HL-60 (cell line): ENCODE results near the gene TMEM95.

Experiments
- DNase-seq, 2 experiments: peaks; one replicate each; pipeline ENCODE4 v3.0.0-alpha.2; 2010 to 2020; ENCODE audit warnings: low read depth in 1 of 2, low spot score in 1 of 2
- H3K27ac ChIP-seq: fragments of 250-450 bp; sonication (Bioruptor Pico); replicated peaks from 2 replicates; pipeline ENCODE4 v1.5.1; 2020; ENCODE audit warnings: mild to moderate bottlenecking, moderate library complexity
- H3K27me3 ChIP-seq: fragments of 250-450 bp; sonication (Bioruptor Pico); 2 replicates; pipeline ENCODE4 v1.5.1; 2021; ENCODE audit warnings: mild to moderate bottlenecking, moderate library complexity; ENCODE audit not compliant: insufficient read depth, poor library complexity, severe bottlenecking
- H3K4me3 ChIP-seq: replicated peaks from 2 replicates; pipeline ENCODE4 v1.5.1; 2011; ENCODE audit warnings: mild to moderate bottlenecking, control low read depth, low read length; ENCODE audit not compliant: insufficient read depth
- GABPA ChIP-seq: IDR thresholded peaks from 2 replicates; pipeline ENCODE4 v1.6.1; 2012; ENCODE audit warnings: low read depth
- POLR2AphosphoS5 ChIP-seq: IDR thresholded peaks from 2 replicates; pipeline ENCODE4 v1.6.1; 2012; ENCODE audit warnings: low read depth
- SPI1 ChIP-seq: IDR thresholded peaks from 2 replicates; pipeline ENCODE4 v1.6.1; 2012; ENCODE audit warnings: low read depth, mild to moderate bottlenecking, borderline replicate concordance
- TF ChIP-seq, protein P1 (sequence below): IDR thresholded peaks from 2 replicates; pipeline ENCODE4 v1.6.1; 2012; ENCODE audit warnings: low read depth; ENCODE audit not compliant: insufficient replicate concordance
- TF ChIP-seq, protein P2 (sequence below): IDR thresholded peaks from one replicate; pipeline ENCODE4 v1.5.1; 2011; ENCODE audit warnings: low read length, control low read depth, inconsistent platforms; ENCODE audit not compliant: insufficient read depth

The TMEM95 gene

DNA sequence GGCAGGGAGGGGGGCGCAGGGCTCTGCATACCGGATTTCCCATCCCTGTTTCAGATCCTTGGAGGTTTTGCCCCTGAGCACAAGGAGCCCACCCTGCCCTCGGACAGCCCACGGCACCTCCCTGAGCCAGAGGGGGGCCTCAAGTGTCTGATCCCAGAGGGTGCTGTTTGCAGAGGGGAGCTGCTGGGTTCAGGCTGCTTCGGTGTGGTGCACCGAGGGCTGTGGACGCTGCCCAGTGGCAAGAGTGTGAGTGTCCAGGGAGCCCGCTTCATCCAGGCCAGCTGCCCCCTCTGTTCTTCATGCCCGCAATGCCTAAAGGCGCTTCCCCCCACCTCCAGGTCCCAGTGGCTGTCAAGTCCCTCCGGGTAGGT lies 28.4 kb downstream of the TMEM95 start:
- no peak for DNase-seq
- Histone ChIP-seq H3K4me3 (no peak overlapping the region), H3K27ac (no peak overlapping the region), H3K27me3 (no peaks in the 10 kb centered on the region)
- TF ChIP-seq SPI1 (no peak), POLR2AphosphoS5 (no peak), GABPA (no peak)
- TF ChIP-seq, protein P1, sequence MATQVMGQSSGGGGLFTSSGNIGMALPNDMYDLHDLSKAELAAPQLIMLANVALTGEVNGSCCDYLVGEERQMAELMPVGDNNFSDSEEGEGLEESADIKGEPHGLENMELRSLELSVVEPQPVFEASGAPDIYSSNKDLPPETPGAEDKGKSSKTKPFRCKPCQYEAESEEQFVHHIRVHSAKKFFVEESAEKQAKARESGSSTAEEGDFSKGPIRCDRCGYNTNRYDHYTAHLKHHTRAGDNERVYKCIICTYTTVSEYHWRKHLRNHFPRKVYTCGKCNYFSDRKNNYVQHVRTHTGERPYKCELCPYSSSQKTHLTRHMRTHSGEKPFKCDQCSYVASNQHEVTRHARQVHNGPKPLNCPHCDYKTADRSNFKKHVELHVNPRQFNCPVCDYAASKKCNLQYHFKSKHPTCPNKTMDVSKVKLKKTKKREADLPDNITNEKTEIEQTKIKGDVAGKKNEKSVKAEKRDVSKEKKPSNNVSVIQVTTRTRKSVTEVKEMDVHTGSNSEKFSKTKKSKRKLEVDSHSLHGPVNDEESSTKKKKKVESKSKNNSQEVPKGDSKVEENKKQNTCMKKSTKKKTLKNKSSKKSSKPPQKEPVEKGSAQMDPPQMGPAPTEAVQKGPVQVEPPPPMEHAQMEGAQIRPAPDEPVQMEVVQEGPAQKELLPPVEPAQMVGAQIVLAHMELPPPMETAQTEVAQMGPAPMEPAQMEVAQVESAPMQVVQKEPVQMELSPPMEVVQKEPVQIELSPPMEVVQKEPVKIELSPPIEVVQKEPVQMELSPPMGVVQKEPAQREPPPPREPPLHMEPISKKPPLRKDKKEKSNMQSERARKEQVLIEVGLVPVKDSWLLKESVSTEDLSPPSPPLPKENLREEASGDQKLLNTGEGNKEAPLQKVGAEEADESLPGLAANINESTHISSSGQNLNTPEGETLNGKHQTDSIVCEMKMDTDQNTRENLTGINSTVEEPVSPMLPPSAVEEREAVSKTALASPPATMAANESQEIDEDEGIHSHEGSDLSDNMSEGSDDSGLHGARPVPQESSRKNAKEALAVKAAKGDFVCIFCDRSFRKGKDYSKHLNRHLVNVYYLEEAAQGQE, result no peak
- TF ChIP-seq, protein P2, sequence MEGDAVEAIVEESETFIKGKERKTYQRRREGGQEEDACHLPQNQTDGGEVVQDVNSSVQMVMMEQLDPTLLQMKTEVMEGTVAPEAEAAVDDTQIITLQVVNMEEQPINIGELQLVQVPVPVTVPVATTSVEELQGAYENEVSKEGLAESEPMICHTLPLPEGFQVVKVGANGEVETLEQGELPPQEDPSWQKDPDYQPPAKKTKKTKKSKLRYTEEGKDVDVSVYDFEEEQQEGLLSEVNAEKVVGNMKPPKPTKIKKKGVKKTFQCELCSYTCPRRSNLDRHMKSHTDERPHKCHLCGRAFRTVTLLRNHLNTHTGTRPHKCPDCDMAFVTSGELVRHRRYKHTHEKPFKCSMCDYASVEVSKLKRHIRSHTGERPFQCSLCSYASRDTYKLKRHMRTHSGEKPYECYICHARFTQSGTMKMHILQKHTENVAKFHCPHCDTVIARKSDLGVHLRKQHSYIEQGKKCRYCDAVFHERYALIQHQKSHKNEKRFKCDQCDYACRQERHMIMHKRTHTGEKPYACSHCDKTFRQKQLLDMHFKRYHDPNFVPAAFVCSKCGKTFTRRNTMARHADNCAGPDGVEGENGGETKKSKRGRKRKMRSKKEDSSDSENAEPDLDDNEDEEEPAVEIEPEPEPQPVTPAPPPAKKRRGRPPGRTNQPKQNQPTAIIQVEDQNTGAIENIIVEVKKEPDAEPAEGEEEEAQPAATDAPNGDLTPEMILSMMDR, result no peak

DNA sequence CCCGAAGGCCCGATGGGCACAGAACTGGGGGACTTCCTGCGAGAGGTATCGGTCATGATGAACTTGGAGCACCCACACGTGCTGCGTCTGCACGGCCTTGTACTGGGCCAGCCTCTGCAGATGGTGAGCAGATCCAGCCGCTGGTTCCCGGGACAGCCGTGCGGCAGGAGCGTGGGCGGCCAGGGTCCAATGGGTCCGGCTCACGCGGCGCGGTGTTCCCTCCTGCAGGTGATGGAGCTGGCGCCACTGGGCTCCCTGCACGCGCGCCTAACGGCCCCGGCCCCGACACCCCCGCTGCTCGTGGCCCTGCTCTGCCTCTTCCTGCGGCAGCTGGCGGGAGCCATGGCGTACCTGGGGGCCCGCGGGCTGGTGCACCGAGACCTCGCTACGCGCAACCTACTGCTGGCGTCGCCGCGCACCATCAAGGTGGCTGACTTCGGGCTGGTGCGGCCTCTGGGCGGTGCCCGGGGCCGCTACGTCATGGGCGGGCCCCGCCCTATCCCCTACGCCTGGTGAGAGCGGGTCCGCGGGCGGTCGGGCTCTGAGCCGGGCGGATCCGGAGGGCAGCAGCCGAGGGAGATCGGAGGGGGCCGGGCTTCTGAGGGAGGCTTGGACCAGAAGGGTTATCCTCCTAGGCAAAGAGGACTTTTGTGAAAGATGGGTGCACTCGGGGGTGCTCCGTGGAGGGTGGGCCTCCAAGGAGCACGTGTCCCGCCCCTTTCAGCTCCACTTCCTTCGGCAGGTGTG lies 29.0 kb downstream of the TMEM95 start:
- Histone ChIP-seq H3K4me3 (no peak overlapping the region; the same call in 1 of the 2 replicates), H3K27ac (no peak overlapping the region), H3K27me3 (no peaks in the 10 kb centered on the region)
- TF ChIP-seq POLR2AphosphoS5 (no peak), SPI1 (no peak), GABPA (no peak)
- TF ChIP-seq, protein P2, result no peak
- TF ChIP-seq, protein P1, result no peak
- no peak for DNase-seq

DNA sequence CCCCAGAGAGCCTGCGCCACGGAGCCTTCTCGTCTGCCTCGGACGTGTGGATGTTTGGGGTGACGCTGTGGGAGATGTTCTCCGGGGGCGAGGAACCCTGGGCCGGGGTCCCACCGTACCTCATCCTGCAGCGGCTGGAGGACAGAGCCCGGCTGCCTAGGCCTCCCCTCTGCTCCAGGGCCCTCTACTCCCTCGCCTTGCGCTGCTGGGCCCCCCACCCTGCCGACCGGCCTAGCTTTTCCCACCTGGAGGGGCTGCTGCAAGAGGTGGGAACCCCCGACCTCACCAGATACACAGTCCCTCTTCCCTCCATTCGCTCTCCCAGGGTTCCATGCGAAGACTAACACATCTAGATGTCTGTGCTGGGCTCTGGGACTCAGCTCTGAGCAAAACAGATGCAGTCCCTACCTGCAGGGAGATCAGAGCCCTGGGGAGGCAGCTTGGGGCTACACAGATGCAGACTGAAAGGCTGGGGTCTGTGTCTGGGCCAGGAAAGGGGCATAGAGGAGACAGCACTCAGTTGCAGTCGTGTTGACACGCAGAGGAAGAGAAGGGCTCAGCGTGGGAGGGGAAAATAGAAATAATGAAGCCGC lies 29.6 kb downstream of the TMEM95 start:
- no peaks in the 10 kb centered on the region for H3K27me3 ChIP-seq
- TF ChIP-seq GABPA (no peak), POLR2AphosphoS5 (no peak), SPI1 (no peak)
- TF ChIP-seq, protein P1, result no peak
- TF ChIP-seq, protein P2, result no peak
- H3K4me3 ChIP-seq, result no peak overlapping the region
- no peak overlapping the region for H3K27ac ChIP-seq
- DNase-seq, result no peak
